H1 (cell line): ENCODE results near the gene JAG2. TPM values are rescaled to one million over a fixed set of nuclear protein-coding genes. Genes with fewer than 3 reads are reported as not detected.

ENCODE experiments used
- BRCA1 ChIP-seq: IDR thresholded peaks from 2 replicates; pipeline ENCODE4 v1.6.1; 2012; ENCODE audit warnings: low read depth, low read length, improper control_type of control experiment
- EGR1 ChIP-seq: IDR thresholded peaks from 2 replicates; pipeline ENCODE4 v1.6.1; 2011; ENCODE audit warnings: low read depth, low read length, borderline replicate concordance
- NANOG ChIP-seq: IDR thresholded peaks from 2 replicates; pipeline ENCODE4 v1.6.1; 2011; ENCODE audit warnings: low read length, low read depth, mild to moderate bottlenecking, inconsistent platforms; ENCODE audit not compliant: insufficient read depth, poor library complexity, severe bottlenecking
- polyA plus RNA-seq, 7 experiments: library from polyadenylated mRNA; depleted of rRNA in 3 of 7; stranded (reverse) in 5 of 7; unstranded in 2 of 7; fragments of >200 nt in 5 of 7; fragments of 200-250 nt in 2 of 7; gene quantifications; 1 replicate in 5 of 7; 2 replicates in 1 of 7; 4 replicates in 1 of 7; pipeline versions ENCODE4 v1.2.1 to v1.2.3, GENCODE V29; 2011 to 2013; ENCODE audit warnings: missing spikeins in 2 of 7, mixed read lengths in 2 of 7
- total RNA-seq: library from RNA; stranded (reverse); fragmentation: NEBNext Ultra II Directional; extraction: Animal tissue kit (Norgen Biotek cat#: 25700); gene quantifications from 2 replicates; pipeline ENCODE4 v1.2.1, GENCODE V29; 2021
- TF ChIP-seq, protein P1 (sequence below): IDR thresholded peaks from 2 replicates; pipeline ENCODE4 v1.6.1; 2011; ENCODE audit warnings: low read depth, mild to moderate bottlenecking, low read length; ENCODE audit not compliant: insufficient read depth

JAG2 gene
- total and polyA plus RNA-seq, 2 of the 8 experiments (the other 6 are each of a cell fraction or from before 2014, with no cell fraction given), result 2.8 to 6.2 TPM

DNA sequence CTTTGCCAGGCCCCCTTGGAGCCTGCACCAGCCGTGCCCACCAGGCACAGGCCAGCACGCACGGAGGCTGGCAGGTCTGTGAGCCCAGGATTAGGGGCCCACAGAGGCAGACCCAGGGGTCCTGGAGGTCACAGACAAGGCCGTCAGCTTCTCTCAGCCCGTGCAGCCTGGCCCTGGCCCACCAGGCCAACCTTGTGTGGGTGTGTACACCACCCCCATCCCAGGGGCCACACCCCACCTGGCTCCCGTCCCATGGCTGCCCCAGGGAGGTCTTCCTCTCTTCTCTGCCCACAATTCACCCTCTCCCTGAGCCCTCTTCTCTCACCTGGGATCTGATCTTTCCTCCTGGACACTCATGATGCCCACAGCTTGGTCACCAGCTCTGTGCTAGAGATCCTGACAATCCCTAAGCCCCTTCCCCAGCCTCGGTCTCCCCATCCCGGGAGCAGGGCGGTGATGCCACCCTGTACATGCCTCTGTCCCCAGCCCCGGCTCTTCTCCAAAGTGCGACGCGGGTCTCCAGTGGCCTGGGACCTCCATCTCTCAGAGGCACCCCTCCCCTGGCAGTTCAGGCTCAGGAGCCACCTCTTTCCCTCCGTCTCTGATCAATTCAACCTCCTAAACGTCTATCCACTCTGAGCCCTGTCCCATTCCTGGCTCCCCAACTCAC, 72.2 kb downstream of the JAG2 start (continued):
- TF ChIP-seq NANOG, result no peak
- no peak for TF ChIP-seq BRCA1
- TF ChIP-seq, protein P1, sequence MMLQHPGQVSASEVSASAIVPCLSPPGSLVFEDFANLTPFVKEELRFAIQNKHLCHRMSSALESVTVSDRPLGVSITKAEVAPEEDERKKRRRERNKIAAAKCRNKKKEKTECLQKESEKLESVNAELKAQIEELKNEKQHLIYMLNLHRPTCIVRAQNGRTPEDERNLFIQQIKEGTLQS, result no peak
- no peak for TF ChIP-seq EGR1
